Measurements from ENCODE around the gene RIMBP2.
"Not testable (repeated sequence)": the region's sequence is repeated elsewhere in the genome, so short reads cannot be mapped to it uniquely, and the experiment has no call there.

Gene RIMBP2

DNA sequence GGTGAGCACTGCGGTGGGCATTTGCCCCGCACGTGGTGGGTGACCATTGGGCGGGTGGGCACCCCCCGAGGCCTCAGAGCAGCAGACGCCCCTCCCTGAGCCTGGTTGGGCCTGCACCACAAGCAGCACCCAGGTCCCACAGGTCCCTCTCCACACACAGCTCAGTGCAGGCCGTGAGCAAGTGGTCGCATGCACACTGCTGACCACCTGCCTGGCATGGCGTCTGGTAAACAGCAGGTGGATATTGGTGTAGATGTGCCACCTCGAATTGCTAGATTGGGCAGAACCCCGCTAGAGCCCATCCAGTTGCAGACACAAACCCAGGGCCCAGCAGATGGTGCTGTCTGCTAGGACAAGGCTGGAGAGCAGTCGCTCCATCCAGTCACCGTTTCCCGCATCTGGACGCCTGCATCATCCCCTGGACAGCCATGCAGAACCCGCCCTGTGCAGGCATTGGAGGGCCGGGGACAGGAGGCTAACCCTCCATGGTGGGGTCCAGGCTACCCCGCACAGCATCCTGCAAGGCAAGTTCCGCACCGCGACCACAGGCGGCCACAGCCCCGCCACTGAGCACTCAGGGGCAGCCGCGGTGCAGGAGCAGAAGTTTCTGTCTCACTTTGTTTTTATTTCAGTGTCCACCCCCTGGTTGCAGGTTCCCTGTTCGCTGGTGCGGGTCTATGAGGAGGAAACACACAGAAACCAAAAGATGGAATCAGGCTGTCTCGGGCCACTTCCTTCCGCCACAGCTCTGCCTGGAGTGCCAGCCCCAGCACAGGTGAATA lies 45.6 kb upstream of the RIMBP2 start:
- peak; percentile 2 for DNase-seq (ENCODE audit: extremely low read depth, low read depth)
- no peak overlapping the region for H3K4me3 ChIP-seq (replicated peaks; ENCODE audit: low read depth, low read length)
- TF ChIP-seq CTCF (IDR thresholded peaks at IDR 0.05; ENCODE audit: low read depth, low read length, missing control alignments), result peak; percentile 37

DNA sequence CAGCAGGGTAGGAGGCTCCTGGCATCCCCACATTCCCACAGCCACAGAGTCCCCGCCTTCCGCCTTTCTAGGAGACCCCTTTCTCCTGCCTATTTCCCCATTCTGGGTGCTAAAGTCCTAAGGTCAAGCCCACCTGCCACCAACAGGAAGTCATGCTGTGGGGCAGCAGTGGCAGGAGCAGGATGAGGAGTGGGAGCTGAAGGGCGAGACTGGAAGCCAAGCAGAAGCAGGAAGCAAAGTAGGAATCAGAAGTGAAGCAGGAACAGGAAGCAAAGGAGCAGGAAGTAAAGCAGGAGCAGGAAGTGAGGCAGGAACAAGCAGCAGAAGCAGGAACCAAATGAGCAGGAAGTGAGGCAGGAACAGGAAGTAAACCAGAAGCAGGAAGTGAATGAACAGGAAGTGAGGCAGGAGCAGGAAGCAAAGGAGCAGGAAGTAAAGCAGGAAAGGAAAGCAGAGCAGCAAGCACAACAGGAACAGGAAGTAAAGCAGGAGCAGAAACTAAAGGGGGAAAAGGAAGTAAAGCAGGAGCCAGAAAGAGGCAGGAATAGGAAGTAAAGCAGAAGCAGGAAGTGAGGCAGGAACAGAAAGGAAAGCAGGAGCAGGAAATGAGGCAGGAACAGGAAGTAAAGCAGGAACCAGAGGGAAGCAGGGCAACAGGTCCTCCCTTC lies 38.3 kb upstream of the RIMBP2 start:
- H3K4me3 ChIP-seq (replicated peaks; ENCODE audit: low read depth, low read length), result no peak overlapping the region
- TF ChIP-seq CTCF (IDR thresholded peaks at IDR 0.05; ENCODE audit: low read depth, low read length, missing control alignments), result no peak
- DNase-seq (ENCODE audit: extremely low read depth, low read depth), result no peak

GRCh38 chr12:130752692-130753230 lies 36.7 kb upstream of the RIMBP2 start:
- TF ChIP-seq CTCF (IDR thresholded peaks at IDR 0.05; ENCODE audit: low read depth, low read length, missing control alignments), result no peak
- DNase-seq (ENCODE audit: extremely low read depth, low read depth), result no peak

DNA sequence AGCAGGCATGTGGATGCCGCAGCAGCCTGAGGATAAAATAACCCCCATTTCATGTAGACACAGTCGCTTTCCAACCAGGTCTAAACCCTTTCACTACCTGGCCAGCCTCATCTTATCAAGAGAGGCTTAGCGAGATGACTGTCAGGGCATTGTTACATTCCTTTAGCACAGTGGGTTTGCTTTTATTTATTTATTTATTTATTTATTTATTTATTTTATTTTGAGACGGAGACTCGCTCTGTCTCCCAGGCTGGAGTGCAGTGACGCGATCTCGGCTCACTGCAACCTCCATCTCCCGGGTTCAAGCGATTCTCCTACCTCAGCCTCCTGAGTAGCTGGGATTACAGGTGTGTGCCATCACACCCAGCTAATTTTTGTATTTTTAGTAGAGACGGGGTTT lies 35.9 kb upstream of the RIMBP2 start:
- not testable (repeated sequence) for DNase-seq (ENCODE audit: extremely low read depth, low read depth); H3K4me3 ChIP-seq (replicated peaks; ENCODE audit: low read depth, low read length)

More at GRCh38 chr12:130752692-130753230, 36.7 kb upstream of the RIMBP2 start:
- no peak overlapping the region for H3K4me3 ChIP-seq (replicated peaks; ENCODE audit: low read depth, low read length)

DNA sequence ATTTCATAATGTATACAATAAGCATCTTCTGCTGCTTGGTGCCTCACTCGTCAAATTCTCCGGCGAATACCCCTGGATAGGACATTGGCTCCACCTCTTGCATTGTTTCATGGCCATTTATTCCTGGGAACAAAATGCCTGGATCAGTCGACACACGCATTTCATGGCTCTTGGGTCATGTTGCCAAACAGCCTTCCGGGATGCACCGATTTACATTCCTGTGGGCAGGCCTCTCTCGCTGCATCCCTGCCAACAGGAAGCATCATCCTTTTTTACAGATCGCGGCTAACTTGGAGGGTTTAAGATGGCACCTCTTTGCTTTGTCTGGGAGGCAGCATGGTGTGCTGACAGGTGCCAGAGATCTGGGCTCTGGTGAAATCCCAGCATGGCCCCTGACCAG lies 32.7 kb upstream of the RIMBP2 start:
- H3K4me3 ChIP-seq (replicated peaks; ENCODE audit: low read depth, low read length), result no peak overlapping the region
- TF ChIP-seq CTCF (IDR thresholded peaks at IDR 0.05; ENCODE audit: low read depth, low read length, missing control alignments), result no peak
- DNase-seq (ENCODE audit: extremely low read depth, low read depth), result no peak

DNA sequence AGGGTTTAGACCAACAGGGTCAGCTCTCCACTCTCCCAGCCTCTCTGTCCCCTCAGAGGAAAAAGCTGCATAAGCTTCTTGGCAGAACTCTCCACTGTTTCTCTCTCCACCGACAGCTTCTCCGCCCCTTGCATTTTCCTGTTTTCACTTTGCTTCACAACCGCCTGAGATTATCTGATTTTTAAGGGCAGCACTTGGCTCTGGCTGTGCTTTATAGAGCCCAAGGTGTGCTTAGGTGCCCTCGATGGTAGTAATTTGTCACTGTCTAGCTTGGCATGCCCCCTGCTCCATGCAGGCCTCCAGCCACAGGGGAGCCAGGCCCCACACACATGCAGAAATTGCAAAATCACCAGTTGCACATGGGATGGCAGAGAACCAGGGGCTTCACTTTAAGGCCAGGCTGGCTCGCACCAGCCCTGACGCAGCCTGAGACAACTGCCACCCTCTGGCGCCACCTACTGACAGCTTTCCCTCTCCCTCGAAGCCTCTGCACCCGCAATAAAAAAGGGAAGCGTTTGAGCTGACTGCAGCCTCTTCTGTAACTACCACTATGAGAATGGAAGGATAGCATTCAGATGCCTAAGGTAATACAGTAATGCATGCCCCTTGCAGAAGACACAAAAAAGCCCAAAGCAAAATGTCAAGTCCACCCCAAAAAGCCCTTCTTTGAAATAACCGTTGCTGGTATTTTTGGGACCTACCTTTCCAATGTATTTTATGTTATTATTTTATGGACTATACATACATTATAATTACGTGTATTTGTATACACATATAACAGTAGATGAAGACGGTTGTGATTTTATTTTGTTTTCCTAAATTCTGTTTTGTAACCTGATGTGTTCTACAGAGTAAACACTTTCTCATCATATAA lies 32.0 kb upstream of the RIMBP2 start:
- no peak overlapping the region for H3K4me3 ChIP-seq (replicated peaks; ENCODE audit: low read depth, low read length)
- peak; percentile 84 for TF ChIP-seq CTCF (IDR thresholded peaks at IDR 0.05; ENCODE audit: low read depth, low read length, missing control alignments)
- peak; percentile 43 for DNase-seq (ENCODE audit: extremely low read depth, low read depth)

Data from HFF-Myc (cell line).